GM19193 (cell line): ENCODE measurements around the gene SF1.

Experiments used
- POLR2A ChIP-seq: IDR thresholded peaks from 4 replicates; pipeline ENCODE4 v1.6.1; 2011; ENCODE audit not compliant: insufficient read depth, insufficient read length; ENCODE audit errors: extremely low read depth

Gene SF1

GRCh38 chr11:64760759-64761420 lies 17.5 kb downstream of the SF1 start:
- TF ChIP-seq POLR2A, result no peak

GRCh38 chr11:64759722-64760719 lies 18.3 kb downstream of the SF1 start, which contains the start of gene PYGM:
Gene PYGM, minus strand, starts transcription at chr11:64759974. Its CDS starts 76 bp downstream, at chr11:64759898.
- no peak for TF ChIP-seq POLR2A

GRCh38 chr11:64759131-64759721 lies 19.1 kb downstream of the SF1 start:
- no peak for TF ChIP-seq POLR2A

GRCh38 chr11:64758330-64759079 lies 19.8 kb downstream of the SF1 start:
- no peak for TF ChIP-seq POLR2A

GRCh38 chr11:64757549-64758329 lies 20.6 kb downstream of the SF1 start:
- TF ChIP-seq POLR2A, result no peak

- no peak for TF ChIP-seq POLR2A
Observed at GRCh38 chr11:64755681-64756361, 22.5 kb downstream of the SF1 start.

- TF ChIP-seq POLR2A, result no peak
Observed at GRCh38 chr11:64754919-64755662, 23.3 kb downstream of the SF1 start.

- no peak for TF ChIP-seq POLR2A
Observed at GRCh38 chr11:64754124-64754918, 24.0 kb downstream of the SF1 start.

GRCh38 chr11:64753380-64754123 lies 24.8 kb downstream of the SF1 start:
- no peak for TF ChIP-seq POLR2A

- TF ChIP-seq POLR2A, result no peak
Observed at GRCh38 chr11:64753019-64753379, 25.3 kb downstream of the SF1 start.

GRCh38 chr11:64752175-64752970 lies 26.0 kb downstream of the SF1 start:
- no peak for TF ChIP-seq POLR2A

- no peak for TF ChIP-seq POLR2A
Observed at GRCh38 chr11:64751580-64751979, 26.8 kb downstream of the SF1 start.
